HAP-1 (cell line): Measurements from ENCODE around the gene DERA.
"Not testable (repeated sequence)": the region's sequence is repeated elsewhere in the genome, so short reads cannot be mapped to it uniquely, and the experiment has no call there.

Experiments
- DNase-seq, 2 experiments: peaks; one replicate each; pipeline ENCODE4 v3.0.0-alpha.2; 2016 to 2020; ENCODE audit warnings: low spot score in 2 of 2
- H3K27me3 ChIP-seq: fragments of 250-450 bp; sonication (Bioruptor Pico); 2 replicates; pipeline ENCODE4 v1.5.1; 2020; ENCODE audit warnings: low read depth, mild to moderate bottlenecking, moderate library complexity
- H3K36me3 ChIP-seq: fragments of 250-450 bp; sonication (Bioruptor Pico); replicated peaks from 2 replicates; pipeline ENCODE4 v1.5.1; 2020; ENCODE audit warnings: mild to moderate bottlenecking
- H3K4me1 ChIP-seq: fragments of 250-450 bp; sonication (Bioruptor Pico); 2 replicates; pipeline ENCODE4 v1.5.1; 2020; ENCODE audit warnings: mild to moderate bottlenecking
- H3K4me3 ChIP-seq: fragments of 250-450 bp; sonication (Bioruptor Pico); 2 replicates; pipeline ENCODE4 v1.5.1; 2020; ENCODE audit warnings: mild to moderate bottlenecking, moderate library complexity
- H3K9me3 ChIP-seq: fragments of 250-450 bp; sonication (Bioruptor Pico); 2 replicates; pipeline ENCODE4 v1.5.1; 2020; ENCODE audit warnings: mild to moderate bottlenecking, moderate library complexity
- in situ Hi-C: fragments of 300-500 bp; cut with MboI; formaldehyde crosslinking; loops from 3 replicates; pipeline ENCODE4 v1.14.3; 2020; ENCODE audit warnings: low sequenced_read_pairs, inconsistent platforms, mixed read lengths

The DERA gene

GRCh38 chr12:16014394-16014793, 103.3 kb downstream of the DERA start:
- H3K27me3 ChIP-seq, H3K36me3 ChIP-seq, H3K9me3 ChIP-seq, H3K4me3 ChIP-seq, in situ Hi-C loops, H3K4me1 ChIP-seq, DNase-seq: not testable (repeated sequence)

GRCh38 chr12:16016748-16017147, 105.6 kb downstream of the DERA start:
- no peak overlapping the region for H3K4me3 ChIP-seq
- H3K4me1 ChIP-seq: no peaks in the 10 kb centered on the region
- H3K9me3 ChIP-seq: peaks cover 7% of the 10 kb centered on the region
- no peak for DNase-seq
- no peaks in the 10 kb centered on the region for H3K27me3 ChIP-seq
- in situ Hi-C loops: no loop called here
- H3K36me3 ChIP-seq: no peaks in the 10 kb centered on the region

- H3K27me3 ChIP-seq: no peaks in the 10 kb centered on the region
- in situ Hi-C loops: no loop called here
- H3K4me3 ChIP-seq: no peak overlapping the region
- peaks cover 7% of the 10 kb centered on the region for H3K9me3 ChIP-seq
- no peaks in the 10 kb centered on the region for H3K36me3 ChIP-seq
- no peak for DNase-seq
- H3K4me1 ChIP-seq: no peaks in the 10 kb centered on the region
Observed at GRCh38 chr12:16018306-16018705, 107.2 kb downstream of the DERA start.

GRCh38 chr12:16019136-16019535, 108.0 kb downstream of the DERA start:
- Histone ChIP-seq H3K4me3 (no peak overlapping the region), H3K4me1 (no peaks in the 10 kb centered on the region), H3K36me3 (no peaks in the 10 kb centered on the region), H3K27me3 (no peaks in the 10 kb centered on the region), H3K9me3 (peaks cover 4% of the 10 kb centered on the region)
- in situ Hi-C loops: no loop called here
- DNase-seq: no peak

- no peak overlapping the region for H3K4me3 ChIP-seq
- no peaks in the 10 kb centered on the region for H3K4me1 ChIP-seq
- in situ Hi-C loops: no loop called here
- DNase-seq: no peak
- no peaks in the 10 kb centered on the region; the same call in 1 of the 2 replicates for H3K9me3 ChIP-seq
- H3K36me3 ChIP-seq: no peaks in the 10 kb centered on the region
- no peaks in the 10 kb centered on the region for H3K27me3 ChIP-seq
Observed at GRCh38 chr12:16020031-16020430, 108.9 kb downstream of the DERA start.

GRCh38 chr12:16021026-16021425, 109.9 kb downstream of the DERA start:
- DNase-seq: no peak
- H3K4me3 ChIP-seq: no peak overlapping the region
- no peaks in the 10 kb centered on the region for H3K36me3 ChIP-seq
- in situ Hi-C loops: no loop called here
- H3K9me3 ChIP-seq: no peaks in the 10 kb centered on the region
- H3K27me3 ChIP-seq: no peaks in the 10 kb centered on the region
- H3K4me1 ChIP-seq: no peaks in the 10 kb centered on the region

GRCh38 chr12:16021676-16022075, 110.5 kb downstream of the DERA start:
- H3K9me3 ChIP-seq: no peaks in the 10 kb centered on the region
- H3K27me3 ChIP-seq: no peaks in the 10 kb centered on the region
- in situ Hi-C loops: no loop called here
- H3K36me3 ChIP-seq: no peaks in the 10 kb centered on the region
- H3K4me3 ChIP-seq: no peak overlapping the region
- DNase-seq: no peak
- no peaks in the 10 kb centered on the region for H3K4me1 ChIP-seq

GRCh38 chr12:16027002-16027401, 115.9 kb downstream of the DERA start:
- Histone ChIP-seq H3K36me3 (no peaks in the 10 kb centered on the region), H3K9me3 (no peaks in the 10 kb centered on the region), H3K27me3 (no peaks in the 10 kb centered on the region), H3K4me1 (no peaks in the 10 kb centered on the region; the same call in 1 of the 2 replicates), H3K4me3 (no peak overlapping the region)
- in situ Hi-C loops: no loop called here
- no peak for DNase-seq

- in situ Hi-C loops: no loop called here
- DNase-seq: no peak
Observed at GRCh38 chr12:16030744-16031143, 119.6 kb downstream of the DERA start.

GRCh38 chr12:16034136-16034817, 123.1 kb downstream of the DERA start:
- Histone ChIP-seq H3K36me3 (no peaks in the 10 kb centered on the region), H3K9me3 (no peaks in the 10 kb centered on the region), H3K4me1 (peaks cover 8% of the 10 kb centered on the region), H3K27me3 (no peaks in the 10 kb centered on the region), H3K4me3 (no peak overlapping the region)
- in situ Hi-C loops: no loop called here
- DNase-seq: no peak

More at GRCh38 chr12:16030744-16031143, 119.6 kb downstream of the DERA start:
- no peaks in the 10 kb centered on the region for H3K36me3 ChIP-seq
- H3K9me3 ChIP-seq: no peaks in the 10 kb centered on the region
- peaks cover 5% of the 10 kb centered on the region for H3K4me1 ChIP-seq
- no peaks in the 10 kb centered on the region for H3K27me3 ChIP-seq
- no peak overlapping the region for H3K4me3 ChIP-seq

- Histone ChIP-seq H3K4me3 (no peak overlapping the region), H3K9me3 (no peaks in the 10 kb centered on the region), H3K36me3 (no peaks in the 10 kb centered on the region), H3K27me3 (no peaks in the 10 kb centered on the region), H3K4me1 (peaks cover 8% of the 10 kb centered on the region)
- in situ Hi-C loops: no loop called here
- DNase-seq: peak; percentile 59 to 74
Observed at GRCh38 chr12:16036073-16036472, 124.9 kb downstream of the DERA start.

- H3K36me3 ChIP-seq: no peaks in the 10 kb centered on the region
- no peaks in the 10 kb centered on the region for H3K9me3 ChIP-seq
- in situ Hi-C loops: no loop called here
- H3K4me1 ChIP-seq: peaks cover 8% of the 10 kb centered on the region; the same call in 1 of the 2 replicates
- H3K27me3 ChIP-seq: no peaks in the 10 kb centered on the region
- H3K4me3 ChIP-seq: no peak overlapping the region
- no peak for DNase-seq
Observed at GRCh38 chr12:16037533-16037932, 126.4 kb downstream of the DERA start.

GRCh38 chr12:16043480-16043879, 132.3 kb downstream of the DERA start:
- DNase-seq: no peak
- no peak overlapping the region for H3K4me3 ChIP-seq
- in situ Hi-C loops: no loop called here
- peaks cover 10% of the 10 kb centered on the region; the same call in 1 of the 2 replicates for H3K9me3 ChIP-seq
- H3K27me3 ChIP-seq: no peaks in the 10 kb centered on the region
- peaks cover 3% of the 10 kb centered on the region for H3K4me1 ChIP-seq
- H3K36me3 ChIP-seq: no peaks in the 10 kb centered on the region

- H3K4me1 ChIP-seq: peaks cover 3% of the 10 kb centered on the region
- H3K36me3 ChIP-seq: no peaks in the 10 kb centered on the region
- peaks cover 10% of the 10 kb centered on the region; the same call in 1 of the 2 replicates for H3K9me3 ChIP-seq
- DNase-seq: no peak
- no peaks in the 10 kb centered on the region for H3K27me3 ChIP-seq
- in situ Hi-C loops: no loop called here
- H3K4me3 ChIP-seq: no peak overlapping the region
Observed at GRCh38 chr12:16046266-16046665, 135.1 kb downstream of the DERA start.

- Histone ChIP-seq H3K4me3 (no peak overlapping the region), H3K4me1 (peaks cover 3% of the 10 kb centered on the region), H3K9me3 (peaks cover 7% of the 10 kb centered on the region; the same call in 1 of the 2 replicates), H3K36me3 (no peaks in the 10 kb centered on the region), H3K27me3 (no peaks in the 10 kb centered on the region)
- in situ Hi-C loops: no loop called here
- DNase-seq: no peak
Observed at GRCh38 chr12:16048511-16048910, 137.4 kb downstream of the DERA start.
